K562 (cell line): ENCODE data around the gene C4orf36.

Experiments used
- ARID2 ChIP-seq: fragments of 450-650 bp; IDR thresholded peaks from 2 replicates; pipeline ENCODE4 v1.6.1; 2017; ENCODE audit warnings: antibody characterized with exemption, mild to moderate bottlenecking
- CEBPZ ChIP-seq: fragments of 150-350 bp; IDR thresholded peaks from 2 replicates; pipeline ENCODE4 v1.6.1; 2014; ENCODE audit warnings: low read depth, mild to moderate bottlenecking, low read length, borderline replicate concordance
- CTCF ChIP-seq, 3 experiments: IDR thresholded peaks in 2 of 3; conservative IDR thresholded peaks in 1 of 3; 2 replicates each; pipeline ENCODE4 v1.5.1; 2011 to 2012; ENCODE audit warnings: low read length in 3 of 3, mild to moderate bottlenecking in 3 of 3, control low read depth in 2 of 3, improper control_type of control experiment in 1 of 3, inconsistent platforms in 1 of 3, low read depth in 1 of 3, mixed read lengths in 1 of 3, moderate library complexity in 1 of 3; ENCODE audit not compliant: insufficient read depth in 2 of 3
- MEF2D ChIP-seq: conservative IDR thresholded peaks from 2 replicates; pipeline ENCODE4 v1.6.1; 2016; ENCODE audit warnings: low read depth, missing genetic modification characterization, missing compliant biosample characterization
- PREB ChIP-seq: sonication (generic); formaldehyde crosslinking; IDR thresholded peaks from 2 replicates; pipeline ENCODE4 v1.8.1; 2023; ENCODE audit warnings: mild to moderate bottlenecking, missing genetic modification reagents
- ZNF23 ChIP-seq: fragments of 250-450 bp; sonication (Bioruptor Pico); IDR thresholded peaks from 2 replicates; pipeline ENCODE4 v1.4.0; 2020; ENCODE audit warnings: mild to moderate bottlenecking

GRCh38 chr4:86872135-86872534 lies 20.1 kb downstream of the C4orf36 start:
- no peak for TF ChIP-seq ARID2
- TF ChIP-seq CTCF (IDR thresholded peaks at IDR 0.05 in 2 of 3, conservative IDR thresholded peaks at IDR 0.05 in 1 of 3; ENCODE audit: insufficient read depth in 2 of 3, low read depth in 1 of 3, low read length in 3 of 3), result no peak
- TF ChIP-seq MEF2D (tag), result no peak
- no peak for TF ChIP-seq ZNF23 (CRISPR knock-in tag)
- TF ChIP-seq PREB (CRISPR knock-in tag), result no peak
- no peak for TF ChIP-seq CEBPZ
